Neural cell (in vitro differentiated cells): ENCODE data around the gene ARHGEF12. TPM values are rescaled to one million over a fixed set of nuclear protein-coding genes. Genes with fewer than 3 reads are reported as not detected.

Source experiments
- H2AFZ ChIP-seq: fragments of 200-600, 300-800 bp; sonication (generic), shearing (Covaris generic); 2 replicates; pipeline ENCODE4 v1.6.0; 2014; ENCODE audit warnings: low read depth, mild to moderate bottlenecking, antibody characterized with exemption, low read length, moderate library complexity
- H3F3A ChIP-seq: fragments of 200-600 bp; shearing (Covaris generic); 2 replicates; pipeline ENCODE4 v1.6.1; 2016; ENCODE audit warnings: mild to moderate bottlenecking, moderate library complexity, mixed read lengths, antibody characterized with exemption, low read length; ENCODE audit not compliant: insufficient read depth, poor library complexity, severe bottlenecking
- H3K27ac ChIP-seq: fragments of 200-600, 300-800 bp; sonication (generic), shearing (Covaris generic); 2 replicates; pipeline ENCODE4 v1.5.1; 2014; ENCODE audit warnings: mild to moderate bottlenecking, low read length, moderate library complexity
- H3K27me3 ChIP-seq: fragments of 300-800, 200-600 bp; sonication (generic), shearing (Covaris generic); 2 replicates; pipeline ENCODE4 v1.6.0; 2014; ENCODE audit warnings: mild to moderate bottlenecking, low read depth, low read length, moderate library complexity; ENCODE audit not compliant: insufficient read depth
- H3K36me3 ChIP-seq: fragments of 300-800, 200-600 bp; sonication (generic), shearing (Covaris generic); 2 replicates; pipeline ENCODE4 v1.5.1; 2014; ENCODE audit warnings: mild to moderate bottlenecking, antibody characterized with exemption, low read length, moderate library complexity; ENCODE audit not compliant: insufficient read depth
- H3K4me2 ChIP-seq: fragments of 300-800, 200-600 bp; sonication (generic), shearing (Covaris generic); 2 replicates; pipeline ENCODE4 v1.6.0; 2014; ENCODE audit warnings: mild to moderate bottlenecking, low read length
- H3K4me3 ChIP-seq: fragments of 300-800, 200-600 bp; sonication (generic), shearing (Covaris generic); 2 replicates; pipeline ENCODE4 v1.5.1; 2014; ENCODE audit warnings: mild to moderate bottlenecking, low read length, moderate library complexity
- H3K79me2 ChIP-seq: fragments of 200-600 bp; shearing (Covaris generic); replicated peaks from 2 replicates; pipeline ENCODE4 v1.6.0; 2014; ENCODE audit warnings: mild to moderate bottlenecking, low read length, moderate library complexity; ENCODE audit not compliant: insufficient read depth
- H3K9ac ChIP-seq: fragments of 300-800, 200-600 bp; sonication (generic), shearing (Covaris generic); 2 replicates; pipeline ENCODE4 v1.6.1; 2016; ENCODE audit warnings: mild to moderate bottlenecking, low read length, mixed read lengths
- H3K9me2 ChIP-seq: fragments of 200-600 bp; shearing (Covaris generic); 2 replicates; pipeline ENCODE4 v1.6.1; 2016; ENCODE audit warnings: mild to moderate bottlenecking, low read length, mixed read lengths; ENCODE audit not compliant: insufficient read depth
- H3K9me3 ChIP-seq: fragments of 200-600, 300-800 bp; sonication (generic), shearing (Covaris generic); 2 replicates; pipeline ENCODE4 v1.6.1; 2016; ENCODE audit warnings: mild to moderate bottlenecking, mixed run types, low read length, moderate library complexity, mixed read lengths
- H4K20me1 ChIP-seq: fragments of 200-600 bp; shearing (Covaris generic); 2 replicates; pipeline ENCODE4 v1.6.1; 2016; ENCODE audit warnings: mild to moderate bottlenecking, mixed run types; ENCODE audit not compliant: insufficient read depth
- EP300 ChIP-seq: fragments of 450-650 bp; conservative IDR thresholded peaks from 2 replicates; pipeline ENCODE4 v1.6.1; 2014; ENCODE audit warnings: antibody characterized with exemption, mild to moderate bottlenecking, moderate library complexity; ENCODE audit not compliant: poor library complexity, severe bottlenecking
- EZH2 ChIP-seq: fragments of 200-600, 300-800 bp; shearing (Covaris generic), sonication (generic); IDR thresholded peaks from 2 replicates; pipeline ENCODE4 v1.6.1; 2014; ENCODE audit warnings: antibody characterized with exemption, low read length, borderline replicate concordance, mild to moderate bottlenecking; ENCODE audit not compliant: insufficient read depth, poor library complexity, severe bottlenecking
- MXI1 ChIP-seq: fragments of 450-650 bp; conservative IDR thresholded peaks from 2 replicates; pipeline ENCODE4 v1.6.1; 2014; ENCODE audit warnings: antibody characterized with exemption, mild to moderate bottlenecking; ENCODE audit not compliant: poor library complexity, severe bottlenecking
- POLR2AphosphoS5 ChIP-seq: IDR thresholded peaks from 2 replicates; pipeline ENCODE4 v1.6.1; 2012
- RAD21 ChIP-seq: fragments of 450-650 bp; conservative IDR thresholded peaks from 2 replicates; pipeline ENCODE4 v1.6.1; 2014; ENCODE audit warnings: antibody characterized with exemption, mild to moderate bottlenecking, moderate library complexity
- SMC3 ChIP-seq: fragments of 450-650 bp; conservative IDR thresholded peaks from 2 replicates; pipeline ENCODE4 v1.6.1; 2014; ENCODE audit warnings: antibody characterized with exemption, mild to moderate bottlenecking, moderate library complexity; ENCODE audit not compliant: poor library complexity
- TAF1 ChIP-seq: IDR thresholded peaks from 2 replicates; pipeline ENCODE4 v1.6.1; 2012; ENCODE audit warnings: low read depth
- polyA plus RNA-seq: library from polyadenylated mRNA; depleted of rRNA; stranded (reverse); fragments of >200 nt; gene quantifications from 2 replicates; pipeline ENCODE4 v1.2.3, GENCODE V29; 2014
- TF ChIP-seq, protein P1 (sequence below): IDR thresholded peaks from 2 replicates; pipeline ENCODE4 v1.6.1; 2012; ENCODE audit warnings: borderline replicate concordance
- TF ChIP-seq, protein P2 (sequence below): fragments of 450-650 bp; IDR thresholded peaks from 2 replicates; pipeline ENCODE4 v1.5.1; 2014; ENCODE audit warnings: antibody characterized with exemption, mild to moderate bottlenecking, moderate library complexity; ENCODE audit not compliant: poor library complexity, severe bottlenecking

The ARHGEF12 gene
- polyA plus RNA-seq, 1 donor from 2014 or later, result 93.4 TPM

DNA sequence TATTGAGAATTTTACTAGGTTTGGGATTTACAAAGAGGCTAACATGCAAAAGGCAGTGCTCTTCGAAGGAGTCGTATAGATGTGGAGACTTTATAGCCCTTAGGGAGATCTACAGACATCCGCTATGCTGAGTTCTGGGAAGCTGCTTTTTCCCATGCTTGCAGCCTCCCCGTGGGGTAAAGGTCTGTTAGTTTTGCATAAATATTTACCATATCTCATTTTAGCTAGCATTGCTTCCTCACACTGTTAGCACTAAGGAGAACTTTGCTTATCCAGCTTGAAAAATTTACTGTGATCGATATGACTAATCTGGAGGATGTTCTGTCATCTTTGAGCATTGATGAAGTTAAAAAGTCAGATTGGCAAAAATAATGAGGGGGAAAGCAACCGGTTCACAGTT lies 18.6 kb downstream of the ARHGEF12 start:
- peaks cover 36% of the 10 kb centered on the region for H3K79me2 ChIP-seq
- TF ChIP-seq EZH2 (no peak), POLR2AphosphoS5 (no peak), SMC3 (no peak), RAD21 (no peak), MXI1 (no peak), TAF1 (no peak), EP300 (no peak)
- TF ChIP-seq, protein P1, sequence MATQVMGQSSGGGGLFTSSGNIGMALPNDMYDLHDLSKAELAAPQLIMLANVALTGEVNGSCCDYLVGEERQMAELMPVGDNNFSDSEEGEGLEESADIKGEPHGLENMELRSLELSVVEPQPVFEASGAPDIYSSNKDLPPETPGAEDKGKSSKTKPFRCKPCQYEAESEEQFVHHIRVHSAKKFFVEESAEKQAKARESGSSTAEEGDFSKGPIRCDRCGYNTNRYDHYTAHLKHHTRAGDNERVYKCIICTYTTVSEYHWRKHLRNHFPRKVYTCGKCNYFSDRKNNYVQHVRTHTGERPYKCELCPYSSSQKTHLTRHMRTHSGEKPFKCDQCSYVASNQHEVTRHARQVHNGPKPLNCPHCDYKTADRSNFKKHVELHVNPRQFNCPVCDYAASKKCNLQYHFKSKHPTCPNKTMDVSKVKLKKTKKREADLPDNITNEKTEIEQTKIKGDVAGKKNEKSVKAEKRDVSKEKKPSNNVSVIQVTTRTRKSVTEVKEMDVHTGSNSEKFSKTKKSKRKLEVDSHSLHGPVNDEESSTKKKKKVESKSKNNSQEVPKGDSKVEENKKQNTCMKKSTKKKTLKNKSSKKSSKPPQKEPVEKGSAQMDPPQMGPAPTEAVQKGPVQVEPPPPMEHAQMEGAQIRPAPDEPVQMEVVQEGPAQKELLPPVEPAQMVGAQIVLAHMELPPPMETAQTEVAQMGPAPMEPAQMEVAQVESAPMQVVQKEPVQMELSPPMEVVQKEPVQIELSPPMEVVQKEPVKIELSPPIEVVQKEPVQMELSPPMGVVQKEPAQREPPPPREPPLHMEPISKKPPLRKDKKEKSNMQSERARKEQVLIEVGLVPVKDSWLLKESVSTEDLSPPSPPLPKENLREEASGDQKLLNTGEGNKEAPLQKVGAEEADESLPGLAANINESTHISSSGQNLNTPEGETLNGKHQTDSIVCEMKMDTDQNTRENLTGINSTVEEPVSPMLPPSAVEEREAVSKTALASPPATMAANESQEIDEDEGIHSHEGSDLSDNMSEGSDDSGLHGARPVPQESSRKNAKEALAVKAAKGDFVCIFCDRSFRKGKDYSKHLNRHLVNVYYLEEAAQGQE, result no peak
- TF ChIP-seq, protein P2, sequence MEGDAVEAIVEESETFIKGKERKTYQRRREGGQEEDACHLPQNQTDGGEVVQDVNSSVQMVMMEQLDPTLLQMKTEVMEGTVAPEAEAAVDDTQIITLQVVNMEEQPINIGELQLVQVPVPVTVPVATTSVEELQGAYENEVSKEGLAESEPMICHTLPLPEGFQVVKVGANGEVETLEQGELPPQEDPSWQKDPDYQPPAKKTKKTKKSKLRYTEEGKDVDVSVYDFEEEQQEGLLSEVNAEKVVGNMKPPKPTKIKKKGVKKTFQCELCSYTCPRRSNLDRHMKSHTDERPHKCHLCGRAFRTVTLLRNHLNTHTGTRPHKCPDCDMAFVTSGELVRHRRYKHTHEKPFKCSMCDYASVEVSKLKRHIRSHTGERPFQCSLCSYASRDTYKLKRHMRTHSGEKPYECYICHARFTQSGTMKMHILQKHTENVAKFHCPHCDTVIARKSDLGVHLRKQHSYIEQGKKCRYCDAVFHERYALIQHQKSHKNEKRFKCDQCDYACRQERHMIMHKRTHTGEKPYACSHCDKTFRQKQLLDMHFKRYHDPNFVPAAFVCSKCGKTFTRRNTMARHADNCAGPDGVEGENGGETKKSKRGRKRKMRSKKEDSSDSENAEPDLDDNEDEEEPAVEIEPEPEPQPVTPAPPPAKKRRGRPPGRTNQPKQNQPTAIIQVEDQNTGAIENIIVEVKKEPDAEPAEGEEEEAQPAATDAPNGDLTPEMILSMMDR, result no peak
- no peaks in the 10 kb centered on the region for H4K20me1 ChIP-seq
- H3K4me2 ChIP-seq, result no peak overlapping the region
- no peaks in the 10 kb centered on the region for H3K27me3 ChIP-seq
- no peaks in the 10 kb centered on the region for H3K9me2 ChIP-seq
- no peaks in the 10 kb centered on the region for H3K9me3 ChIP-seq
- no peak overlapping the region for H2AFZ ChIP-seq
- H3K9ac ChIP-seq, result no peak overlapping the region
- no peaks in the 10 kb centered on the region for H3K36me3 ChIP-seq
- H3K4me3 ChIP-seq, result no peak overlapping the region
- H3F3A ChIP-seq, result no peaks in the 10 kb centered on the region
- H3K27ac ChIP-seq, result no peak overlapping the region

DNA sequence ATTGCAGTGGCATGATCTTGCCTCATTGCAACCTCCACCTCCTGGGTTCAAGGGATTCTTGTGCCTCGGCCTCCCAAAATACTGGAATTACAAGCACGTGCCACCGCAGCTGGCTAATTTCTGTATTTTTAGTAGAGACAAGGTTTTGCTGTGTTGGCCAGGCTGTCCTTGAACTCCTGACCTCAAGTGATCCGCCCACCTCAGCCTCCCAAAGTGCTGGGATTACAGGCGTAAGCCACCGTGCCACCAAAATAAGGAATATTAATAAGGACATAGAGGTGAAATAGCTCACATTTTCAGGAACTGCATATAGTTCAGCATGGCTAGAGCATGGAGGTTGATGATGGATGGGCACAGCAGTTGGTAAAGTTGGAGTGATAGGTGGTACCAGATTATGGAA lies 21.4 kb downstream of the ARHGEF12 start:
- TF ChIP-seq, protein P2, result no peak
- no peak for TF ChIP-seq MXI1
- TF ChIP-seq, protein P1, result no peak
- no peak for TF ChIP-seq POLR2AphosphoS5
- no peak for TF ChIP-seq SMC3
- TF ChIP-seq TAF1, result no peak
- no peak for TF ChIP-seq EP300
- H3F3A ChIP-seq, result no peaks in the 10 kb centered on the region
- no peaks in the 10 kb centered on the region for H3K9me2 ChIP-seq
- H3K79me2 ChIP-seq, result peaks cover 21% of the 10 kb centered on the region
- H3K27me3 ChIP-seq, result no peaks in the 10 kb centered on the region
- no peaks in the 10 kb centered on the region for H3K9me3 ChIP-seq
- no peaks in the 10 kb centered on the region for H4K20me1 ChIP-seq
- H3K36me3 ChIP-seq, result no peaks in the 10 kb centered on the region
- no peak overlapping the region for H3K27ac ChIP-seq
- no peak overlapping the region for H3K4me2 ChIP-seq
- no peak overlapping the region for H3K9ac ChIP-seq
- H2AFZ ChIP-seq, result no peak overlapping the region
- H3K4me3 ChIP-seq, result no peak overlapping the region
